Parathyroid adenoma (tissue), 2 donors: ENCODE results near the gene SIL1.
"Not testable (repeated sequence)": the region's sequence is repeated elsewhere in the genome, so short reads cannot be mapped to it uniquely, and the experiment has no call there.

ENCODE experiments used
- H2AFZ ChIP-seq: fragments of 300-600 bp; sonication (generic); one replicate; pipeline ENCODE4 v1.7.0; 2017; ENCODE audit warnings: antibody characterized with exemption, mild to moderate bottlenecking
- H3K27ac ChIP-seq: fragments of 300-600 bp; sonication (generic); one replicate; pipeline ENCODE4 v1.7.0; 2017
- H3K27me3 ChIP-seq: fragments of 300-600 bp; sonication (generic); one replicate; pipeline ENCODE4 v1.7.0; 2017; ENCODE audit warnings: low read length; ENCODE audit not compliant: control insufficient read depth, insufficient read depth
- H3K36me3 ChIP-seq: fragments of 300-600 bp; sonication (generic); one replicate; pipeline ENCODE4 v1.7.0; 2017; ENCODE audit warnings: low read length; ENCODE audit not compliant: control insufficient read depth, insufficient read depth
- H3K4me1 ChIP-seq: fragments of 300-600 bp; sonication (generic); one replicate; pipeline ENCODE4 v1.7.0; 2017; ENCODE audit warnings: control low read depth
- H3K4me2 ChIP-seq: fragments of 300-600 bp; sonication (generic); one replicate; pipeline ENCODE4 v1.7.0; 2017; ENCODE audit warnings: low read length
- H3K4me3 ChIP-seq: fragments of 300-600 bp; sonication (generic); one replicate; pipeline ENCODE4 v1.7.0; 2017; ENCODE audit warnings: low read depth, low read length
- H3K79me2 ChIP-seq: fragments of 300-600 bp; sonication (generic); one replicate; pipeline ENCODE4 v1.7.0; 2017; ENCODE audit warnings: control low read depth
- H3K9ac ChIP-seq: fragments of 300-600 bp; sonication (generic); one replicate; pipeline ENCODE4 v1.7.0; 2017; ENCODE audit warnings: mild to moderate bottlenecking
- H3K9me3 ChIP-seq: fragments of 300-600 bp; sonication (generic); one replicate; pipeline ENCODE4 v1.7.0; 2017; ENCODE audit warnings: low read length; ENCODE audit not compliant: control insufficient read depth
- CTCF ChIP-seq: fragments of 300-600 bp; sonication (generic); IDR thresholded peaks from one replicate; pipeline ENCODE4 v1.7.0; 2017; ENCODE audit warnings: antibody characterized with exemption, mild to moderate bottlenecking
- donor health status: primary hyperparathyroidism.

SIL1 gene

GRCh38 chr5:139061274-139061673 lies 136.9 kb downstream of the SIL1 start:
- Histone ChIP-seq H3K4me2 (peak overlapping the region; percentile 43), H3K27me3 (no peaks in the 10 kb centered on the region), H3K4me1 (peaks cover 13% of the 10 kb centered on the region), H3K9me3 (no peaks in the 10 kb centered on the region), H3K36me3 (no peaks in the 10 kb centered on the region), H2AFZ (no peak overlapping the region), H3K27ac (no peak overlapping the region), H3K79me2 (peaks cover 2% of the 10 kb centered on the region), H3K4me3 (peak overlapping the region; percentile 3), H3K9ac (no peak overlapping the region)
- no peak for TF ChIP-seq CTCF

GRCh38 chr5:139058121-139058520 lies 140.0 kb downstream of the SIL1 start:
- Histone ChIP-seq H3K27me3 (no peaks in the 10 kb centered on the region), H3K4me1 (peaks cover 6% of the 10 kb centered on the region), H2AFZ (no peak overlapping the region), H3K9ac (no peak overlapping the region), H3K9me3 (no peaks in the 10 kb centered on the region), H3K79me2 (peaks cover 5% of the 10 kb centered on the region), H3K4me3 (no peak overlapping the region), H3K27ac (no peak overlapping the region), H3K4me2 (no peak overlapping the region), H3K36me3 (no peaks in the 10 kb centered on the region)
- no peak for TF ChIP-seq CTCF

- not testable (repeated sequence) for H3K27ac ChIP-seq, H3K4me2 ChIP-seq, H3K9ac ChIP-seq, H3K27me3 ChIP-seq, H3K79me2 ChIP-seq, H3K4me1 ChIP-seq, H3K36me3 ChIP-seq, H3K9me3 ChIP-seq, H2AFZ ChIP-seq, H3K4me3 ChIP-seq
Measured at GRCh38 chr5:139057045-139057939, 140.9 kb downstream of the SIL1 start.

- no peak overlapping the region for H2AFZ ChIP-seq
- no peaks in the 10 kb centered on the region for H3K4me1 ChIP-seq
- H3K9ac ChIP-seq = no peak overlapping the region
- no peak for TF ChIP-seq CTCF
- H3K4me3 ChIP-seq = no peak overlapping the region
- no peak overlapping the region for H3K27ac ChIP-seq
- no peaks in the 10 kb centered on the region for H3K9me3 ChIP-seq
- peaks cover 5% of the 10 kb centered on the region for H3K79me2 ChIP-seq
- no peaks in the 10 kb centered on the region for H3K36me3 ChIP-seq
- H3K4me2 ChIP-seq = no peak overlapping the region
- no peaks in the 10 kb centered on the region for H3K27me3 ChIP-seq
Measured at GRCh38 chr5:139052975-139053374, 145.2 kb downstream of the SIL1 start.

GRCh38 chr5:139051392-139051791 lies 146.8 kb downstream of the SIL1 start:
- Histone ChIP-seq H3K4me3 (no peak overlapping the region), H3K4me1 (no peaks in the 10 kb centered on the region), H3K36me3 (no peaks in the 10 kb centered on the region), H2AFZ (no peak overlapping the region), H3K9me3 (no peaks in the 10 kb centered on the region), H3K79me2 (peaks cover 5% of the 10 kb centered on the region), H3K27me3 (no peaks in the 10 kb centered on the region), H3K9ac (no peak overlapping the region), H3K27ac (no peak overlapping the region), H3K4me2 (no peak overlapping the region)
- no peak for TF ChIP-seq CTCF
